Left lung (tissue), 10 donors: Measurements from ENCODE around the gene GTSE1. TPM values are rescaled to one million over a fixed set of nuclear protein-coding genes. Genes with fewer than 3 reads are reported as not detected.

Source experiments
- ATAC-seq: fragments of 200-7000 bp; cut with Tn5 transposase; one replicate; pipeline ENCODE4 v1.9.1; 2020; ENCODE audit warnings: moderate library complexity
- DNase-seq, 4 donors: peaks; one replicate each; pipeline ENCODE4 v3.0.0-alpha.2; 2013 to 2020
- H3K27ac ChIP-seq, 2 donors: fragments of 200-600 bp; sonication (generic) in 1 of 2; one replicate each; pipeline versions ENCODE4 v1.5.0 to v1.8.0; 2020 to 2021
- H3K27me3 ChIP-seq, 2 donors: fragments of 200-600 bp; sonication (generic) in 1 of 2; one replicate each; pipeline versions ENCODE4 v1.5.0 to v1.8.0; 2020 to 2021
- H3K36me3 ChIP-seq, 2 donors: fragments of 200-600 bp; sonication (generic) in 1 of 2; one replicate each; pipeline versions ENCODE4 v1.5.0 to v1.8.0; 2020 to 2021
- H3K4me1 ChIP-seq, 2 donors: fragments of 200-600 bp; one replicate each; pipeline ENCODE4 v1.8.0; 2021
- H3K4me3 ChIP-seq, 2 donors: fragments of 200-600 bp; sonication (generic) in 1 of 2; one replicate each; pipeline versions ENCODE4 v1.5.0 to v1.8.0; 2020 to 2021; ENCODE audit warnings: mild to moderate bottlenecking in 1 of 2
- H3K9me3 ChIP-seq, 2 donors: fragments of 200-600 bp; sonication (generic) in 1 of 2; one replicate each; pipeline versions ENCODE4 v1.5.0 to v1.8.0; 2020 to 2021
- intact Hi-C, 2 donors: fragments of 100-400 bp; cut with DNase I; formaldehyde crosslinking; loops; one replicate each; pipeline versions ENCODE4 v1.11.2 to v1.14.2; 2022
- polyA plus RNA-seq, 6 donors: library from polyadenylated mRNA; unstranded; fragments of 120-200 nt; gene quantifications; one replicate each; pipeline ENCODE4 v1.2.1, GENCODE V29; 2013; ENCODE audit not compliant: insufficient read length in 6 of 6
- total RNA-seq, 2 donors: library from RNA; stranded (reverse); fragmentation: NEBNext Ultra II Directional; extraction: Animal tissue kit (Norgen Biotek cat#: 25700); gene quantifications; one replicate each; pipeline ENCODE4 v1.2.1, GENCODE V29; 2021
- TF ChIP-seq, protein P1 (sequence below), 2 donors: fragments of 200-600 bp; sonication (generic) in 1 of 2; IDR thresholded peaks; one replicate each; pipeline versions ENCODE4 v1.5.0 to v1.8.0; 2021; ENCODE audit warnings: antibody characterized with exemption in 2 of 2
- donor health status: DM: no; HTN: yes; CAD: no.
- donor health status: DM: no; HTN: no; CAD: no.

The GTSE1 gene
- total and polyA plus RNA-seq, 8 donors: 1.5 to 30.6 (median 15.3) TPM

- intact Hi-C loops: no loop called here
- no peak for ATAC-seq
- TF ChIP-seq, protein P1, sequence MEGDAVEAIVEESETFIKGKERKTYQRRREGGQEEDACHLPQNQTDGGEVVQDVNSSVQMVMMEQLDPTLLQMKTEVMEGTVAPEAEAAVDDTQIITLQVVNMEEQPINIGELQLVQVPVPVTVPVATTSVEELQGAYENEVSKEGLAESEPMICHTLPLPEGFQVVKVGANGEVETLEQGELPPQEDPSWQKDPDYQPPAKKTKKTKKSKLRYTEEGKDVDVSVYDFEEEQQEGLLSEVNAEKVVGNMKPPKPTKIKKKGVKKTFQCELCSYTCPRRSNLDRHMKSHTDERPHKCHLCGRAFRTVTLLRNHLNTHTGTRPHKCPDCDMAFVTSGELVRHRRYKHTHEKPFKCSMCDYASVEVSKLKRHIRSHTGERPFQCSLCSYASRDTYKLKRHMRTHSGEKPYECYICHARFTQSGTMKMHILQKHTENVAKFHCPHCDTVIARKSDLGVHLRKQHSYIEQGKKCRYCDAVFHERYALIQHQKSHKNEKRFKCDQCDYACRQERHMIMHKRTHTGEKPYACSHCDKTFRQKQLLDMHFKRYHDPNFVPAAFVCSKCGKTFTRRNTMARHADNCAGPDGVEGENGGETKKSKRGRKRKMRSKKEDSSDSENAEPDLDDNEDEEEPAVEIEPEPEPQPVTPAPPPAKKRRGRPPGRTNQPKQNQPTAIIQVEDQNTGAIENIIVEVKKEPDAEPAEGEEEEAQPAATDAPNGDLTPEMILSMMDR (IDR thresholded peaks at IDR 0.05): no peak
Measured at GRCh38 chr22:46322711-46323110, 26.0 kb downstream of the GTSE1 start.

GRCh38 chr22:46323162-46323561, 26.5 kb downstream of the GTSE1 start:
- intact Hi-C loops: no loop called here
- no peak overlapping the region for H3K4me3 ChIP-seq
- ATAC-seq (no peak), DNase-seq (no peak)
- peaks cover 0 to 38% of the 10 kb centered on the region in 2 donors for H3K36me3 ChIP-seq
- TF ChIP-seq, protein P1 (IDR thresholded peaks at IDR 0.05): no peak
- no peaks in the 10 kb centered on the region for H3K4me1 ChIP-seq
- no peak overlapping the region for H3K27ac ChIP-seq
- no peaks in the 10 kb centered on the region for H3K27me3 ChIP-seq
- no peaks in the 10 kb centered on the region for H3K9me3 ChIP-seq

More at GRCh38 chr22:46322711-46323110, 26.0 kb downstream of the GTSE1 start:
- H3K27ac ChIP-seq: no peak overlapping the region
- H3K27me3 ChIP-seq: no peaks in the 10 kb centered on the region
- peaks cover 0 to 41% of the 10 kb centered on the region in 2 donors for H3K36me3 ChIP-seq
- H3K9me3 ChIP-seq: no peaks in the 10 kb centered on the region
- H3K4me1 ChIP-seq: no peaks in the 10 kb centered on the region
- no peak overlapping the region for H3K4me3 ChIP-seq
- no peak for DNase-seq

- H3K4me1 ChIP-seq: no peaks in the 10 kb centered on the region
- DNase-seq (peak in 1 of 4 donors; percentile 47), ATAC-seq (no peak)
- H3K4me3 ChIP-seq: no peak overlapping the region
- no peak overlapping the region for H3K27ac ChIP-seq
- no peaks in the 10 kb centered on the region for H3K27me3 ChIP-seq
- H3K36me3 ChIP-seq: peaks cover 0 to 37% of the 10 kb centered on the region in 2 donors
- no peaks in the 10 kb centered on the region for H3K9me3 ChIP-seq
- intact Hi-C loops: no loop called here
- TF ChIP-seq, protein P1 (IDR thresholded peaks at IDR 0.05): no peak
Measured at GRCh38 chr22:46326066-46326680, 29.5 kb downstream of the GTSE1 start.

- DNase-seq (peak in 1 of 4 donors; percentile 46), ATAC-seq (no peak)
- H3K27me3 ChIP-seq: no peaks in the 10 kb centered on the region
- H3K4me1 ChIP-seq: no peaks in the 10 kb centered on the region
- H3K9me3 ChIP-seq: no peaks in the 10 kb centered on the region
- no peak overlapping the region for H3K4me3 ChIP-seq
- peaks cover 0 to 45% of the 10 kb centered on the region in 2 donors for H3K36me3 ChIP-seq
- intact Hi-C loops: no loop called here
- TF ChIP-seq, protein P1 (IDR thresholded peaks at IDR 0.05): no peak
- no peak overlapping the region for H3K27ac ChIP-seq
Measured at GRCh38 chr22:46327691-46328465, 31.2 kb downstream of the GTSE1 start.

DNA sequence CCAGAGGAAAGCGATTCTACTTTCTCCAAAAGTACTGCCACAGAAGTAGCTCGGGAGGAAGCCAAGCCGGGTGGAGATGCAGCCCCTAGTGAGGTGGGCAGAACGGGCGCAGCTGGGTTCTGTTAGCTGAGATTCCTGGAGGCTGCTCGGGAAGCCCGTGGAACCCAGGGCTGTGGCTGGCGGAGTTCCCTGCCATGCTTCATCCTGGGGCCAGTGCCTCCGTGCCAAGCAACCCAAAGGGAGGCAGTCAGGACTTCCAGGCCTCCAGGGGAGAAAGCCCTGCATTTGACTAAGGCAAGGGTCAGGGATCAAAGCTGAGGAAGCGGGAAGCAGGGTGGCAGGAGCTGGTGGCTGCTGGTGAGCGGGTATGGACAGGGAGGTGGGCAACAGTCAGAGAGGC, 32.1 kb downstream of the GTSE1 start:
- ATAC-seq (no peak), DNase-seq (peak in 1 of 4 donors; percentile 59)
- TF ChIP-seq, protein P1 (IDR thresholded peaks at IDR 0.05): no peak
- Histone ChIP-seq H3K27ac (no peak overlapping the region), H3K4me1 (no peaks in the 10 kb centered on the region), H3K4me3 (no peak overlapping the region), H3K36me3 (peaks cover 0 to 38% of the 10 kb centered on the region in 2 donors), H3K27me3 (no peaks in the 10 kb centered on the region), H3K9me3 (no peaks in the 10 kb centered on the region)
- intact Hi-C loops: no loop called here
